SK-N-MC (cell line): ENCODE data around the gene SF3B4.

Experiments
- EZH2 ChIP-seq: fragments of 200-600 bp; sonication (generic); IDR thresholded peaks from one replicate; pipeline ENCODE4 v1.6.1; 2017; ENCODE audit warnings: antibody characterized with exemption
- POLR2AphosphoS5 ChIP-seq: IDR thresholded peaks from 2 replicates; pipeline ENCODE4 v1.6.1; 2012; ENCODE audit warnings: mild to moderate bottlenecking, low read depth, low read length, borderline replicate concordance

DNA sequence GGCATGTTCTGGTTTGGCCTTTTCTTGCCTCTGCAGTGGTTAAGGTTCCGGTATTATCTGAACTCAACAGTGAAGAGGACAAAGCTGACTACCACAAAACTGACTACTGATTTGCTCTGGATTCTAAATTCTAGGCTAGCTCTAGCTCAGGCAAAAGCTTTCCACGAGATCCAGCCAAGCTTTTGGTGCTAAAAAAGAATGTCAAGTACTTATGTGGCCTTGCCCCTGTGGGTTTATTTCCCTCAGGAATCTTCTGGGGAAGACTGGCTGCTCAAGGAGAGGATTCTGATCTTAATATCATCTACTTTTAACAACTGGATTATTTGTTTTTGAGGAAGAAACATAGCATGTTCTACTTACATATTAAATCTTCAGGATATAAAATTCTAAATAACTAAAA is 35.1 kb upstream of the SF3B4 start:
- TF ChIP-seq POLR2AphosphoS5, result no peak
- no peak for TF ChIP-seq EZH2
